ENCODE measurements around the gene ANXA10. TPM values are rescaled to one million over a fixed set of nuclear protein-coding genes. Genes with fewer than 3 reads are reported as not detected.
"Not testable (repeated sequence)": the region's sequence is repeated elsewhere in the genome, so short reads cannot be mapped to it uniquely, and the experiment has no call there.

Gene ANXA10
- total RNA-seq, 2 donors from 2014 or later, result not detected

GRCh38 chr4:168129802-168130201, 37.5 kb downstream of the ANXA10 start:
- Mint-ChIP-seq H3K27me3 (peaks cover 14% of the 10 kb centered on the region), H3K4me3 (no peak overlapping the region), H3K27ac (no peak overlapping the region), H3K9me3 (no peaks in the 10 kb centered on the region), H3K36me3 (ENCODE audit: low read depth) (no peaks in the 10 kb centered on the region), H3K4me1 (no peaks in the 10 kb centered on the region)
- ATAC-seq (replicated peaks), result no peak

GRCh38 chr4:168131196-168131595, 38.9 kb downstream of the ANXA10 start:
- Mint-ChIP-seq H3K27me3 (peaks cover 14% of the 10 kb centered on the region), H3K27ac (no peak overlapping the region), H3K36me3 (ENCODE audit: low read depth) (no peaks in the 10 kb centered on the region), H3K4me1 (no peaks in the 10 kb centered on the region), H3K4me3 (no peak overlapping the region), H3K9me3 (no peaks in the 10 kb centered on the region)
- no peak for ATAC-seq (replicated peaks)

- peaks cover 8% of the 10 kb centered on the region for H3K27me3 Mint-ChIP-seq
- no peaks in the 10 kb centered on the region for H3K9me3 Mint-ChIP-seq
- H3K36me3 Mint-ChIP-seq (ENCODE audit: low read depth), result no peaks in the 10 kb centered on the region
- H3K4me1 Mint-ChIP-seq, result no peaks in the 10 kb centered on the region
- H3K27ac Mint-ChIP-seq, result no peak overlapping the region
- ATAC-seq (replicated peaks), result no peak
- H3K4me3 Mint-ChIP-seq, result no peak overlapping the region
Observed at GRCh38 chr4:168134651-168135050, 42.3 kb downstream of the ANXA10 start.

- H3K4me1 Mint-ChIP-seq; H3K36me3 Mint-ChIP-seq (ENCODE audit: low read depth); H3K9me3 Mint-ChIP-seq; H3K27ac Mint-ChIP-seq; H3K27me3 Mint-ChIP-seq; H3K4me3 Mint-ChIP-seq; ATAC-seq (replicated peaks): not testable (repeated sequence)
Observed at GRCh38 chr4:168135860-168136259, 43.5 kb downstream of the ANXA10 start.

- H3K9me3 Mint-ChIP-seq, result not testable (repeated sequence)
Observed at GRCh38 chr4:168137695-168138094, 45.4 kb downstream of the ANXA10 start.

GRCh38 chr4:168138143-168138542, 45.8 kb downstream of the ANXA10 start:
- Mint-ChIP-seq H3K4me1 (no peaks in the 10 kb centered on the region), H3K9me3 (no peaks in the 10 kb centered on the region), H3K36me3 (ENCODE audit: low read depth) (no peaks in the 10 kb centered on the region), H3K27ac (no peak overlapping the region), H3K4me3 (no peak overlapping the region), H3K27me3 (peaks cover 10% of the 10 kb centered on the region)
- ATAC-seq (replicated peaks), result no peak

More at GRCh38 chr4:168137695-168138094, 45.4 kb downstream of the ANXA10 start:
- not testable (repeated sequence) for H3K36me3 Mint-ChIP-seq (ENCODE audit: low read depth); H3K27ac Mint-ChIP-seq; H3K4me3 Mint-ChIP-seq; H3K4me1 Mint-ChIP-seq; ATAC-seq (replicated peaks); H3K27me3 Mint-ChIP-seq

- no peak for ATAC-seq (replicated peaks)
- H3K27me3 Mint-ChIP-seq, result peaks cover 10% of the 10 kb centered on the region
- no peaks in the 10 kb centered on the region for H3K9me3 Mint-ChIP-seq
- no peak overlapping the region for H3K27ac Mint-ChIP-seq
- no peaks in the 10 kb centered on the region for H3K36me3 Mint-ChIP-seq (ENCODE audit: low read depth)
- no peak overlapping the region for H3K4me3 Mint-ChIP-seq
- no peaks in the 10 kb centered on the region for H3K4me1 Mint-ChIP-seq
Observed at GRCh38 chr4:168139336-168139735, 47.0 kb downstream of the ANXA10 start.

GRCh38 chr4:168141733-168142132, 49.4 kb downstream of the ANXA10 start:
- no peaks in the 10 kb centered on the region for H3K9me3 Mint-ChIP-seq
- no peaks in the 10 kb centered on the region for H3K36me3 Mint-ChIP-seq (ENCODE audit: low read depth)
- no peaks in the 10 kb centered on the region for H3K4me1 Mint-ChIP-seq
- ATAC-seq (replicated peaks), result no peak
- peaks cover 10% of the 10 kb centered on the region for H3K27me3 Mint-ChIP-seq
- no peak overlapping the region for H3K27ac Mint-ChIP-seq
- H3K4me3 Mint-ChIP-seq, result no peak overlapping the region

GRCh38 chr4:168143601-168144000, 51.3 kb downstream of the ANXA10 start:
- Mint-ChIP-seq H3K27me3 (peaks cover 10% of the 10 kb centered on the region), H3K4me1 (no peaks in the 10 kb centered on the region), H3K9me3 (no peaks in the 10 kb centered on the region), H3K4me3 (no peak overlapping the region), H3K36me3 (ENCODE audit: low read depth) (no peaks in the 10 kb centered on the region), H3K27ac (no peak overlapping the region)
- ATAC-seq (replicated peaks), result no peak

- Mint-ChIP-seq H3K27ac (no peak overlapping the region), H3K4me3 (no peak overlapping the region), H3K9me3 (no peaks in the 10 kb centered on the region), H3K27me3 (no peaks in the 10 kb centered on the region), H3K36me3 (ENCODE audit: low read depth) (no peaks in the 10 kb centered on the region), H3K4me1 (peaks cover 6% of the 10 kb centered on the region)
- no peak for ATAC-seq (replicated peaks)
Observed at GRCh38 chr4:168150420-168151050, 58.2 kb downstream of the ANXA10 start.

GRCh38 chr4:168151327-168151726, 59.0 kb downstream of the ANXA10 start:
- no peak for ATAC-seq (replicated peaks)
- Mint-ChIP-seq H3K36me3 (ENCODE audit: low read depth) (no peaks in the 10 kb centered on the region), H3K4me1 (peaks cover 6% of the 10 kb centered on the region), H3K27me3 (no peaks in the 10 kb centered on the region), H3K9me3 (no peaks in the 10 kb centered on the region), H3K4me3 (no peak overlapping the region), H3K27ac (no peak overlapping the region)

- Mint-ChIP-seq H3K4me1 (peaks cover 6% of the 10 kb centered on the region), H3K27ac (no peak overlapping the region), H3K4me3 (peak overlapping the region; percentile 19), H3K9me3 (no peaks in the 10 kb centered on the region), H3K27me3 (no peaks in the 10 kb centered on the region), H3K36me3 (ENCODE audit: low read depth) (no peaks in the 10 kb centered on the region)
- ATAC-seq (replicated peaks), result peak; percentile 34
Observed at GRCh38 chr4:168152837-168153500, 60.6 kb downstream of the ANXA10 start.

- peak overlapping the region; percentile 19 for H3K4me3 Mint-ChIP-seq
- no peaks in the 10 kb centered on the region for H3K36me3 Mint-ChIP-seq (ENCODE audit: low read depth)
- no peaks in the 10 kb centered on the region for H3K9me3 Mint-ChIP-seq
- no peak overlapping the region for H3K27ac Mint-ChIP-seq
- ATAC-seq (replicated peaks), result peak; percentile 70
- H3K27me3 Mint-ChIP-seq, result no peaks in the 10 kb centered on the region
- peaks cover 6% of the 10 kb centered on the region for H3K4me1 Mint-ChIP-seq
Observed at GRCh38 chr4:168153596-168154440, 61.5 kb downstream of the ANXA10 start.

GRCh38 chr4:168154546-168155277, 62.4 kb downstream of the ANXA10 start:
- no peak overlapping the region for H3K4me3 Mint-ChIP-seq
- H3K36me3 Mint-ChIP-seq (ENCODE audit: low read depth), result no peaks in the 10 kb centered on the region
- no peaks in the 10 kb centered on the region for H3K9me3 Mint-ChIP-seq
- no peak overlapping the region for H3K27ac Mint-ChIP-seq
- no peaks in the 10 kb centered on the region for H3K27me3 Mint-ChIP-seq
- peaks cover 6% of the 10 kb centered on the region for H3K4me1 Mint-ChIP-seq
- no peak for ATAC-seq (replicated peaks)
